CD8-positive, alpha-beta memory T cell (primary cell): ENCODE results near the gene FPGS. TPM values are rescaled to one million over a fixed set of nuclear protein-coding genes. Genes with fewer than 3 reads are reported as not detected.

Experiments
- CTCF ChIA-PET: fragments of 350-600 bp; sonication (Branson Sonifier 250); formaldehyde crosslinking; loops from one replicate; lab custom pipeline; 2021; ENCODE audit warnings: antibody characterized with exemption; lab: Charles Lee
- POLR2A ChIA-PET: fragments of 350-600 bp; sonication (Branson Sonifier 250); formaldehyde crosslinking; loops from one replicate; lab custom pipeline; 2021; ENCODE audit warnings: antibody characterized with exemption; lab: Charles Lee
- DNase-seq, 5 donors: peaks; one replicate each; pipeline versions ENCODE4 v3.0.0 to v3.0.0-alpha.2; 2020 to 2022; ENCODE audit warnings: mixed read lengths in 1 of 5
- H3K27ac ChIP-seq: one replicate; pipeline ENCODE4 v1.7.0; 2013; ENCODE audit warnings: low read depth, mild to moderate bottlenecking, low read length, moderate library complexity
- H3K27me3 ChIP-seq: 2 replicates; pipeline ENCODE4 v1.7.0; 2013; ENCODE audit warnings: low read length, mild to moderate bottlenecking; ENCODE audit not compliant: insufficient read depth, poor library complexity, severe bottlenecking
- H3K36me3 ChIP-seq: 2 replicates; pipeline ENCODE4 v1.7.0; 2013; ENCODE audit warnings: mild to moderate bottlenecking, low read length, moderate library complexity; ENCODE audit not compliant: insufficient read depth
- H3K4me1 ChIP-seq: 2 replicates; pipeline ENCODE4 v1.7.0; 2013; ENCODE audit warnings: mild to moderate bottlenecking, low read length, moderate library complexity; ENCODE audit not compliant: insufficient read depth
- H3K4me3 ChIP-seq: 2 replicates; pipeline ENCODE4 v1.7.0; 2013; ENCODE audit warnings: mild to moderate bottlenecking, low read length
- H3K9me3 ChIP-seq: 2 replicates; pipeline ENCODE4 v1.7.0; 2013; ENCODE audit warnings: mild to moderate bottlenecking, low read length
- H3K27ac Mint-ChIP-seq, 8 donors: one replicate each; pipeline ENCODE4 v1.8.0; 2020 to 2021; ENCODE audit warnings: mixed read lengths in 8 of 8, mild to moderate bottlenecking in 6 of 8, inconsistent platforms in 3 of 8, moderate library complexity in 3 of 8
- H3K27me3 Mint-ChIP-seq, 2 donors: one replicate each; pipeline ENCODE4 v1.8.0; 2020 to 2021; ENCODE audit warnings: mixed read lengths in 2 of 2, mild to moderate bottlenecking in 1 of 2, moderate library complexity in 1 of 2
- H3K36me3 Mint-ChIP-seq, 3 donors: one replicate each; pipeline ENCODE4 v1.8.0; 2020 to 2021; ENCODE audit warnings: mixed read lengths in 3 of 3, inconsistent platforms in 1 of 3, mild to moderate bottlenecking in 1 of 3
- H3K4me1 Mint-ChIP-seq, 3 donors: one replicate each; pipeline ENCODE4 v1.8.0; 2020 to 2021; ENCODE audit warnings: mixed read lengths in 3 of 3, inconsistent platforms in 1 of 3, mild to moderate bottlenecking in 1 of 3
- H3K4me3 Mint-ChIP-seq, 7 donors: one replicate each; pipeline ENCODE4 v1.8.0; 2020 to 2021; ENCODE audit warnings: mixed read lengths in 7 of 7, mild to moderate bottlenecking in 6 of 7, moderate library complexity in 4 of 7, inconsistent platforms in 2 of 7
- H3K9me3 Mint-ChIP-seq, 5 donors: one replicate each; pipeline ENCODE4 v1.8.0; 2020 to 2022; ENCODE audit warnings: mixed read lengths in 5 of 5, mild to moderate bottlenecking in 3 of 5, moderate library complexity in 2 of 5, inconsistent platforms in 1 of 5
- polyA plus RNA-seq: library from polyadenylated mRNA; unstranded; fragments of 300-500 nt; fragmentation: Illumina TruSeq; gene quantifications from one replicate; pipeline ENCODE4 v1.2.3, GENCODE V29; 2021
- total RNA-seq, 2 experiments: library from RNA; stranded (reverse); gene quantifications; one replicate each; pipeline ENCODE4 v1.2.3, GENCODE V29; 2021

FPGS gene
- total and polyA plus RNA-seq, 3 experiments from 2014 or later, result 68.0 to 111 (median 110) TPM

GRCh38 chr9:127809540-127810377 lies 7.1 kb downstream of the FPGS start:
- Histone ChIP-seq H3K4me3 (no peak overlapping the region), H3K27me3 (no peaks in the 10 kb centered on the region), H3K27ac (no peak overlapping the region), H3K4me1 (no peaks in the 10 kb centered on the region), H3K9me3 (no peaks in the 10 kb centered on the region), H3K36me3 (peaks cover 35% of the 10 kb centered on the region)
- DNase-seq, result no peak
- Mint-ChIP-seq H3K36me3 (peaks cover 0 to 75% (median 8%) of the 10 kb centered on the region in 3 donors), H3K27ac (peak overlapping the region in 3 of 8 donors; percentile 17 to 26 (median 22)), H3K27me3 (peaks cover 0 to 1% of the 10 kb centered on the region in 2 donors), H3K4me1 (peaks cover 4 to 7% (median 5%) of the 10 kb centered on the region in 3 donors), H3K4me3 (no peak overlapping the region), H3K9me3 (no peaks in the 10 kb centered on the region)
- POLR2A ChIA-PET, result interaction anchor here (0.6 kb wide), 1 partner anchor 177 kb away, joined by 8 read pairs; no protein-coding TSS in a partner anchor
- CTCF ChIA-PET, result interaction anchor here (1.2 kb wide), 1 partner anchor 59 kb away, joined by 4 read pairs; no protein-coding TSS in a partner anchor

- no peak overlapping the region for H3K4me3 Mint-ChIP-seq
- H3K36me3 Mint-ChIP-seq, result peaks cover 0 to 80% (median 8%) of the 10 kb centered on the region in 3 donors
- POLR2A ChIA-PET, result interaction anchor here (0.6 kb wide), 1 partner anchor 178 kb away, joined by 8 read pairs; no protein-coding TSS in a partner anchor
- H3K27ac Mint-ChIP-seq, result peak overlapping the region in 3 of 8 donors; percentile 17 to 61 (median 22)
- no peak for DNase-seq
- H3K9me3 ChIP-seq, result no peaks in the 10 kb centered on the region
- peaks cover 0 to 1% of the 10 kb centered on the region in 2 donors for H3K27me3 Mint-ChIP-seq
- no peaks in the 10 kb centered on the region for H3K9me3 Mint-ChIP-seq
- CTCF ChIA-PET, result no interaction called here
- H3K27ac ChIP-seq, result no peak overlapping the region
- peaks cover 35% of the 10 kb centered on the region for H3K36me3 ChIP-seq
- H3K4me1 Mint-ChIP-seq, result peaks cover 4 to 6% (median 5%) of the 10 kb centered on the region in 3 donors
- H3K4me1 ChIP-seq, result no peaks in the 10 kb centered on the region
- no peaks in the 10 kb centered on the region for H3K27me3 ChIP-seq
- no peak overlapping the region for H3K4me3 ChIP-seq
Observed at GRCh38 chr9:127810378-127811187, 7.9 kb downstream of the FPGS start.

GRCh38 chr9:127812011-127812410 lies 9.3 kb downstream of the FPGS start:
- CTCF ChIA-PET, result interaction anchor here (1.6 kb wide), 1 partner anchor 109 kb away, joined by 3 read pairs; no protein-coding TSS in a partner anchor
- no peak overlapping the region for H3K4me3 Mint-ChIP-seq
- peaks cover 0 to 79% (median 3%) of the 10 kb centered on the region in 3 donors for H3K36me3 Mint-ChIP-seq
- no peak overlapping the region for H3K4me3 ChIP-seq
- H3K27me3 Mint-ChIP-seq, result peaks cover 0 to 1% of the 10 kb centered on the region in 2 donors
- POLR2A ChIA-PET, result interaction anchor here (0.7 kb wide), 1 partner anchor 44 kb away, joined by 4 read pairs; no protein-coding TSS in a partner anchor
- H3K27me3 ChIP-seq, result no peaks in the 10 kb centered on the region
- H3K27ac Mint-ChIP-seq, result no peak overlapping the region
- no peak for DNase-seq
- no peak overlapping the region for H3K27ac ChIP-seq
- no peaks in the 10 kb centered on the region for H3K4me1 Mint-ChIP-seq
- no peaks in the 10 kb centered on the region for H3K9me3 ChIP-seq
- no peaks in the 10 kb centered on the region for H3K9me3 Mint-ChIP-seq
- no peaks in the 10 kb centered on the region for H3K4me1 ChIP-seq
- H3K36me3 ChIP-seq, result peaks cover 35% of the 10 kb centered on the region

DNA sequence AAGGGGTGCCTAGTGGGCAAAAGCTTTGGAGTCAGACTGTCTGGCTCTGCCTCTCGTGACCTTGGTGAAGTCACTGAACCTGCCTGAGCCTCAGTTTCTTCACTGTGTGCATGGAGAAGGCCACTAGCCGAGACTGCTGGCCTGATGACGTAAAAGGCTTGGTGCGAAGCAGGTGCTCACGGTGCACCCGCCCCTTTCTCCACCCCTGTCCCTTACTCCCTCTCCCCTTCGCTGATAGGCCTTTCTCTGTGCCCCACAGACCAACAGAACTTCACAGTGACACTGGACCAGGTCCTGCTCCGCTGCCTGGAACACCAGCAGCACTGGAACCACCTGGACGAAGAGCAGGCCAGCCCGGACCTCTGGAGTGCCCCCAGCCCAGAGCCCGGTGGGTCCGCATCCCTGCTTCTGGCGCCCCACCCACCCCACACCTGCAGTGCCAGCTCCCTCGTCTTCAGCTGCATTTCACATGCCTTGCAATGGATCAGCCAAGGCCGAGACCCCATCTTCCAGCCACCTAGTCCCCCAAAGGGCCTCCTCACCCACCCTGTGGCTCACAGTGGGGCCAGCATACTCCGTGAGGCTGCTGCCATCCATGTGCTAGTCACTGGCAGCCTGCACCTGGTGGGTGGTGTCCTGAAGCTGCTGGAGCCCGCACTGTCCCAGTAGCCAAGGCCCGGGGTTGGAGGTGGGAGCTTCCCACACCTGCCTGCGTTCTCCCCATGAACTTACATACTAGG lies 10.4 kb downstream of the FPGS start:
- ChIA-PET POLR2A (no interaction called here), CTCF (interaction anchor here (1.6 kb wide), 1 partner anchor 108 kb away, joined by 3 read pairs; no protein-coding TSS in a partner anchor)
- Histone ChIP-seq H3K4me3 (no peak overlapping the region), H3K36me3 (peaks cover 32% of the 10 kb centered on the region), H3K27me3 (no peaks in the 10 kb centered on the region), H3K4me1 (no peaks in the 10 kb centered on the region), H3K27ac (no peak overlapping the region), H3K9me3 (no peaks in the 10 kb centered on the region)
- H3K4me1 Mint-ChIP-seq, result no peaks in the 10 kb centered on the region
- no peak overlapping the region for H3K4me3 Mint-ChIP-seq
- no peaks in the 10 kb centered on the region for H3K9me3 Mint-ChIP-seq
- peak overlapping the region in 1 of 8 donors; percentile 46 for H3K27ac Mint-ChIP-seq
- peaks cover 0 to 79% (median 5%) of the 10 kb centered on the region in 3 donors for H3K36me3 Mint-ChIP-seq
- H3K27me3 Mint-ChIP-seq, result peaks cover 0 to 1% of the 10 kb centered on the region in 2 donors
- no peak for DNase-seq

DNA sequence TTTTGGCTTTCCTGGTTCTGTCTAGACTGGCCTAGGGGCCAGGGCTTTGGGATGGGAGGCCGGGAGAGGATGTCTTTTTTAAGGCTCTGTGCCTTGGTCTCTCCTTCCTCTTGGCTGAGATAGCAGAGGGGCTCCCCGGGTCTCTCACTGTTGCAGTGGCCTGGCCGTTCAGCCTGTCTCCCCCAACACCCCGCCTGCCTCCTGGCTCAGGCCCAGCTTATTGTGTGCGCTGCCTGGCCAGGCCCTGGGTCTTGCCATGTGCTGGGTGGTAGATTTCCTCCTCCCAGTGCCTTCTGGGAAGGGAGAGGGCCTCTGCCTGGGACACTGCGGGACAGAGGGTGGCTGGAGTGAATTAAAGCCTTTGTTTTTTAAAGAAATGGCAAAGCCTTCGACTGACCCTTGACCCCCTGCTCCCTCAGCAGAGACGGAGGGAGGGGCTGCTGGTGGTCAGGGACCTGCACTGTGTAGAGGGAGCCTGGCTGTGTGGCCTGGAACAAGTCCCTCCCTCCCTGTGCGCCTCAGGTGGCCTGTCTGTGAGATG lies 11.1 kb downstream of the FPGS start:
- CTCF ChIA-PET, result interaction anchor here (1.6 kb wide), 1 partner anchor 107 kb away, joined by 3 read pairs; no protein-coding TSS in a partner anchor
- H3K27me3 Mint-ChIP-seq, result peaks cover 0 to 1% of the 10 kb centered on the region in 2 donors

GRCh38 chr9:127814619-127815511 lies 12.2 kb downstream of the FPGS start:
- Mint-ChIP-seq H3K9me3 (no peaks in the 10 kb centered on the region), H3K27me3 (peaks cover 0 to 1% of the 10 kb centered on the region in 2 donors), H3K27ac (peak overlapping the region in 1 of 8 donors; percentile 22), H3K4me3 (no peak overlapping the region), H3K4me1 (no peaks in the 10 kb centered on the region), H3K36me3 (peaks cover 0 to 75% (median 5%) of the 10 kb centered on the region in 3 donors)
- Histone ChIP-seq H3K27ac (no peak overlapping the region), H3K9me3 (no peaks in the 10 kb centered on the region), H3K4me3 (no peak overlapping the region), H3K36me3 (peaks cover 22% of the 10 kb centered on the region), H3K4me1 (no peaks in the 10 kb centered on the region), H3K27me3 (no peaks in the 10 kb centered on the region)
- ChIA-PET CTCF (no interaction called here), POLR2A (no interaction called here)
- DNase-seq, result no peak

More for the DNA sequence above, 11.1 kb downstream of the FPGS start:
- H3K27ac ChIP-seq, result no peak overlapping the region
- peaks cover 0 to 81% (median 5%) of the 10 kb centered on the region in 3 donors for H3K36me3 Mint-ChIP-seq
- no peaks in the 10 kb centered on the region for H3K4me1 Mint-ChIP-seq
- POLR2A ChIA-PET, result no interaction called here
- peak overlapping the region in 1 of 8 donors; percentile 12 for H3K27ac Mint-ChIP-seq
- no peak overlapping the region for H3K4me3 Mint-ChIP-seq
- H3K9me3 ChIP-seq, result no peaks in the 10 kb centered on the region
- no peaks in the 10 kb centered on the region for H3K9me3 Mint-ChIP-seq
- no peaks in the 10 kb centered on the region for H3K27me3 ChIP-seq
- H3K36me3 ChIP-seq, result peaks cover 27% of the 10 kb centered on the region
- DNase-seq, result no peak
- H3K4me1 ChIP-seq, result no peaks in the 10 kb centered on the region
- H3K4me3 ChIP-seq, result no peak overlapping the region
